Small intestine (tissue), 7 donors: ENCODE measurements around the gene IFNGR2. TPM values are rescaled to one million over a fixed set of nuclear protein-coding genes. Genes with fewer than 3 reads are reported as not detected.
A peak's percentile ranks its signal among the peaks of the same experiment; 100 is the strongest.

Source experiments
- DNase-seq, 2 donors: peaks; one replicate each; pipeline versions ENCODE4 v3.0.0 to v3.0.0-alpha.2; 2013
- FAIRE-seq: peaks from 2 replicates; lab custom pipeline; 2012; peaks lifted over from hg19 to GRCh38; lab: Jason Lieb, UNC
- H3K27ac ChIP-seq, 3 donors: one replicate each; pipeline ENCODE4 v1.5.1; 2013; ENCODE audit warnings: low read length in 2 of 3, mild to moderate bottlenecking in 2 of 3, control low read depth in 1 of 3, inconsistent platforms in 1 of 3, low read depth in 1 of 3, moderate library complexity in 1 of 3
- H3K27me3 ChIP-seq, 3 donors: one replicate each; pipeline ENCODE4 v1.6.1; 2013; ENCODE audit warnings: low read length in 3 of 3, inconsistent platforms in 1 of 3; ENCODE audit not compliant: control insufficient read depth in 3 of 3, insufficient read depth in 3 of 3
- H3K36me3 ChIP-seq, 3 donors: one replicate each; pipeline ENCODE4 v1.6.1; 2013; ENCODE audit warnings: low read length in 3 of 3, inconsistent platforms in 1 of 3, low read depth in 1 of 3, mild to moderate bottlenecking in 1 of 3, moderate library complexity in 1 of 3; ENCODE audit not compliant: control insufficient read depth in 3 of 3, insufficient read depth in 2 of 3
- H3K4me1 ChIP-seq, 3 donors: one replicate each; pipeline ENCODE4 v1.6.1; 2013; ENCODE audit warnings: low read length in 2 of 3, inconsistent platforms in 1 of 3, low read depth in 1 of 3, mild to moderate bottlenecking in 1 of 3, moderate library complexity in 1 of 3; ENCODE audit not compliant: control insufficient read depth in 3 of 3, insufficient read depth in 2 of 3
- H3K4me3 ChIP-seq, 3 donors: one replicate each; pipeline ENCODE4 v1.5.1; 2013; ENCODE audit warnings: low read length in 3 of 3, control low read depth in 1 of 3, inconsistent platforms in 1 of 3, low read depth in 1 of 3, mild to moderate bottlenecking in 1 of 3, moderate library complexity in 1 of 3
- H3K9me3 ChIP-seq, 2 donors: one replicate each; pipeline ENCODE4 v1.6.1; 2013; ENCODE audit warnings: low read depth in 1 of 2, low read length in 1 of 2; ENCODE audit not compliant: control insufficient read depth in 2 of 2, insufficient read depth in 1 of 2
- WGBS, 3 donors: extraction: QIAGEN DNeasy Blood & Tissue Kit; methylation state at CpG; one replicate each; pipeline ENCODE4 v1.1.7; 2013; 5-methylcytosine and 5-hydroxymethylcytosine counted together
- polyA plus RNA-seq, 4 donors: library from polyadenylated mRNA; stranded (reverse) in 3 of 4; unstranded in 1 of 4; fragments of 200-250 nt in 3 of 4; fragments of 120-200 nt in 1 of 4; gene quantifications; one replicate each; pipeline versions ENCODE4 v1.2.1 to v1.2.3, GENCODE V29; 2013
- donor health status: healthy with polysubstance abuse.
- donor health status: control.
- donor health status: control.
- donor health status: Bipolar disorder and iron deficiency.
- donor health status: healthy.

Gene IFNGR2
- polyA plus RNA-seq, 4 donors, result 42.8 to 121 (median 68.8) TPM

DNA sequence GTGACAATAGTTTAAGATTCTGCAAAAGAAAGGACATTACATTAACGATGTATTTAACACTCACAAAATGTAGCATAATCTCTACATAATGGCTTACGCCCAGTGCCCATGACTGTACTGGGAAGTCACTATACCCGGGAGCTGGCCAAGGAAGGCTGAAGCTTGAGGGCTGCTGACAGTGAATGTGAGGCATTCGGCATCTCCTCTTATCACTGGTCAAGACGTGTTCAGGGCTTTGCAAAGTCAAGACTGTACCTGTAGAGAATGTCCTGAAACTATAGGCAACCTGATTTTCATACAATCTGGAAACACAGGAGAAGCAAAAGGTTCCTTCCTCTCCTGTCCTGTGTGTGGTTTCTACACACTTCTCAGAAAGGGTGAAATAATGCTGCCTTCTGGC, 12.7 kb upstream of the IFNGR2 start:
- Histone ChIP-seq H3K27ac (no peak overlapping the region), H3K27me3 (no peaks in the 10 kb centered on the region)
- FAIRE-seq, result no peak

DNA sequence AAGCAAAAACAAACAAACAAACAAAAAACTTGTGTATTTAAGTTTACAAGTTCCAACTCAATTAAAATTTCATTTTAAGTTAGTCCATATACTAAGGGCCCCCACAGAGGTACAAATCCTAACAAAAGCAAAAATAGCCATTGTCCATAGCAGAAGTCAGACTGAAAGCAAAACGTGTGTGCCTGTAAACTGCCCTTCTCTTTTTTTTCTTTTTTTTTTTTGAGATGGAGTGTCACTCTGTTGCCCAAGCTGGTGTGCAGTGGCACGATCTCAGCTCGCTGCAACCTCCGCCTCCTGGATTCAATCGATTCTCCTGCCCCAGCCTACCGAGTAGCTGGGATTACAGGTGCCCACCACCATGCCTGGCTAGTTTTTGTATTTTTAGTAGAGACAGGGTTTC, 11.6 kb upstream of the IFNGR2 start:
- no peak for FAIRE-seq
- DNase-seq, result no peak
- WGBS, 3 donors, result 80 to 86% (median 84%) methylated on average over 6 of the region's 6 CpGs
- peaks cover 0 to 6% (median 0%) of the 10 kb centered on the region in 3 donors for H3K4me1 ChIP-seq
- H3K27ac ChIP-seq, result no peak overlapping the region
- no peaks in the 10 kb centered on the region for H3K36me3 ChIP-seq
- H3K27me3 ChIP-seq, result no peaks in the 10 kb centered on the region
- H3K4me3 ChIP-seq, result no peak overlapping the region
- H3K9me3 ChIP-seq, result no peaks in the 10 kb centered on the region

More for the DNA sequence above, 12.7 kb upstream of the IFNGR2 start:
- H3K36me3 ChIP-seq, result no peaks in the 10 kb centered on the region
- no peaks in the 10 kb centered on the region for H3K9me3 ChIP-seq
- peaks cover 0 to 12% (median 0%) of the 10 kb centered on the region in 3 donors for H3K4me1 ChIP-seq
- WGBS, 3 donors, result 82 to 89% (median 87%) methylated on average over 5 of the region's 5 CpGs
- no peak for DNase-seq
- no peak overlapping the region for H3K4me3 ChIP-seq

DNA sequence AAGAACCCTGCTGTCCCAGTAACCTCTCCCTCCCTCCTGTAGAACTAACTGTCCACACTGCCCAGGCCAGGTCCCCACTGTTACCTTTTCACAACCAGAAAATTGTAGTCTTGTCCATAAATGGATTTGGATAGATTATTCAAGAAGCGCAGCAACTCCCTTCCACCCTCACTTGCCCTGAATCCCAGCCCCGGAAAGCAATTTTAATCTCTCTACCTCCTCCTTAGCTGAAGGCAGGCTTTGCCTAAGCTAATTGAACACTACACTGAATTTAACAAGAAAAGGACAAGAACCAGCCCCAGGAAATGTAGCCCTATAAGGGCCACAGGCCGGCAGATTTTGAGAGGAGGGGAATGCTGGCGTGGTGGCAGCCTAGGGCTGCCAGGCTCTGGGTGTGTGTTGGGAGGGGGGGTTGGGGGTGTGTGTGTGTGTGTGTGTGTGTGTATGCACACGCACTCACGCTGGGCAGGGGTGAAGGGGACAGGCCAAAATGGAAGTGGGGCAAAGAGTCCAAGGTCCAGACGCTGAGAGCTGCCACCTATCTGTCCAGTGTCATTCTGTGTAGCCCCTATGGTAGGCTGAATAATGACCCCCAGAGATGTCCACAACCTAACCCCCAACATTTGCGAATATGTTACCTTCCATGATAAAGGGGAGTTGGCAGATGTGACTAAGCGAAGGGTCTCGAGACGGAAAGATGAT, 10.8 kb upstream of the IFNGR2 start:
- H3K27ac ChIP-seq, result no peak overlapping the region
- no peaks in the 10 kb centered on the region for H3K4me1 ChIP-seq
- no peak for FAIRE-seq

DNA sequence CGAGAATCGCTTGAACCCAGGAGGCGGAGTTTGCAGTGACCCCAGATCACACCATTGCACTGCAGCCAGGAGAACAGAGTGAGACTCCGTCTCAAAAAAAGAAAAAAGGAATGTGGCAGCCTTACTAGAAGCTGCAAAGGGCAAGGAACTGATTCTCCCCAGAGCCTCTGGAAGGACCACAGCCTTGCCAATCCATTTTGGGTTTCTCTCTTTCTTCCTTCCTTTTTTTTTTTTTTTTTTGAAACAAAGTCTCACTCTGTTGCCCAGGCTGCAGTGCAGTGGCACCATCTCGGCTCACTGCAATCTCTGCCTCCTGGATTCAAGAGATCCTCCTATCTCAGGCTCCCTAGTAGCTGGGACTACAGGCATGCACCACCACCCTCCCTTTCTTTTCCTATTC, 9.9 kb upstream of the IFNGR2 start:
- Histone ChIP-seq H3K27me3 (no peaks in the 10 kb centered on the region), H3K36me3 (no peaks in the 10 kb centered on the region), H3K27ac (no peak overlapping the region), H3K9me3 (no peaks in the 10 kb centered on the region), H3K4me1 (no peaks in the 10 kb centered on the region), H3K4me3 (no peak overlapping the region)
- DNase-seq (no peak), FAIRE-seq (no peak)
- WGBS, 3 donors, result 70 to 85% (median 82%) methylated on average over 5 of the region's 5 CpGs

More for the DNA sequence above, 10.8 kb upstream of the IFNGR2 start:
- H3K36me3 ChIP-seq, result no peaks in the 10 kb centered on the region
- no peak for DNase-seq
- no peak overlapping the region for H3K4me3 ChIP-seq
- H3K9me3 ChIP-seq, result no peaks in the 10 kb centered on the region
- H3K27me3 ChIP-seq, result no peaks in the 10 kb centered on the region
- WGBS, 3 donors, result 83 to 91% (median 89%) methylated on average over 10 to 11 of the region's 11 CpGs

DNA sequence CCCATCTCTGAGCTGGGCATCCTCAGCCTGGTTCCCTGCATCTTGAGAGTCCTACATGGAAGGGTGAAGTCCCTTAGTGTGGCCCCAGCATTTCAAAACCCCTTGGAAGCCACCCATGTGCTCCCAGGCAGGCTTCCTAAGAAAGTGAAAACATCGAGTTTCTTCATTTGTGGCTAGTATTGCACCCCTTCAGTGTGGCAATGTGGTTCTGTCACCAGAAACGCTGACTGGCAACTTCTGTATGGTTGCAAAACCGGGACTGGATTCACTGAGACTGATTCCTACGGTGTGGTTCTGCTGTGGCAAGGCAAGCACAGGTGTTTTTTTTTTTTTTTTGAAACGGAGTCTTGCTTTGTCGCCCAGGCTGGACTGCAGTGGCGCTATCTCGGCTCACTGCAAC, 9.0 kb upstream of the IFNGR2 start:
- no peaks in the 10 kb centered on the region for H3K27me3 ChIP-seq
- H3K4me3 ChIP-seq, result peak overlapping the region in 1 of 3 donors; percentile 12
- no peak for DNase-seq
- FAIRE-seq, result no peak
- 72 to 84% (median 79%) methylated on average over 4 to 8 of the region's 8 CpGs for whole genome bisulfite sequencing, 3 donors
- H3K27ac ChIP-seq, result no peak overlapping the region
- H3K4me1 ChIP-seq, result no peaks in the 10 kb centered on the region
- H3K9me3 ChIP-seq, result no peaks in the 10 kb centered on the region
- H3K36me3 ChIP-seq, result no peaks in the 10 kb centered on the region

DNA sequence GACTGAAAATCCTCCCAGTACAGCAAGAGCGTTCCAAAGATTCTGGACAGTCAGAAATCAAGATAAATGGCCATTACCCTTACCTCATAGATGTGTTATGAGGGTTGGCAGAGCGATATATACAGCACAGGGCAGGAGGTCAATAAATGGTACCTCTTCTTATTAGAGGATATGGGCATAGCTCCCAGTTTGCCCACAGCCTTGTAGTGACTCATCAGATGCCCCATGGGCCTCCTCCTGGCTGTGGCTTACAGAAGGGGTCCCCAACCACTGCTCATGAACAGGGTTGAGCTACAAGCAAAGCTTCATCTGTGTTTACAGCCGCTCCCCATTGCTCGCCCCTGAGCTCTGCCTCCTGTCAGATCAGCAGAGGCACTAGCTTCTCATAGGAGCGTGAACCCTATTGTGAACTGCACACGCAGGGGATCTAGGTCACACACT, 7.3 kb upstream of the IFNGR2 start:
- no peaks in the 10 kb centered on the region for H3K27me3 ChIP-seq
- no peaks in the 10 kb centered on the region for H3K9me3 ChIP-seq
- no peak for DNase-seq
- 76 to 82% (median 77%) methylated on average over 6 of the region's 6 CpGs for WGBS, 3 donors
- no peaks in the 10 kb centered on the region for H3K4me1 ChIP-seq
- H3K36me3 ChIP-seq, result no peaks in the 10 kb centered on the region
- H3K27ac ChIP-seq, result no peak overlapping the region
- no peak overlapping the region for H3K4me3 ChIP-seq
- FAIRE-seq, result no peak

DNA sequence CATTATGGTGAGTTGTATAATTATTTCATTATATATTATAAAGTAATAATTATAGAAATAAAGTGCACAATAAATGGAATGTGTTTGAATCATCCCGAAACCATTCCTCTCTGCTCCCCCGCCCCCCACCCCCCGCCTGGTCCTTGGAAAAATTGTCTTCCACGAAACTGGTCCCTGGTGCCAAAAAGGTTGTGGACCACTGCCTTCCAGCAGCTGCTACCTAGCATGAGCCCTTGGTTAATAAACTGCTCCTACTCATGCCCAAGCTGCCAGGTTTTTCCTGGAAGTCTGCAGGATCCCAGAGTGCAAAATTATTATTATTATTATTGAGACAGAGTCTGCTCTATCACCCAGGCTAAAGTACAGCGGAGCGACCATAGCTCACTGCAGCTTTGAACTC, 6.8 kb upstream of the IFNGR2 start:
- no peak for DNase-seq
- H3K36me3 ChIP-seq, result no peaks in the 10 kb centered on the region
- no peaks in the 10 kb centered on the region for H3K27me3 ChIP-seq
- no peak overlapping the region for H3K27ac ChIP-seq
- no peaks in the 10 kb centered on the region for H3K9me3 ChIP-seq
- H3K4me3 ChIP-seq, result no peak overlapping the region
- FAIRE-seq, result no peak
- H3K4me1 ChIP-seq, result no peaks in the 10 kb centered on the region
- 84 to 91% (median 88%) methylated on average over 6 of the region's 6 CpGs for WGBS, 3 donors

DNA sequence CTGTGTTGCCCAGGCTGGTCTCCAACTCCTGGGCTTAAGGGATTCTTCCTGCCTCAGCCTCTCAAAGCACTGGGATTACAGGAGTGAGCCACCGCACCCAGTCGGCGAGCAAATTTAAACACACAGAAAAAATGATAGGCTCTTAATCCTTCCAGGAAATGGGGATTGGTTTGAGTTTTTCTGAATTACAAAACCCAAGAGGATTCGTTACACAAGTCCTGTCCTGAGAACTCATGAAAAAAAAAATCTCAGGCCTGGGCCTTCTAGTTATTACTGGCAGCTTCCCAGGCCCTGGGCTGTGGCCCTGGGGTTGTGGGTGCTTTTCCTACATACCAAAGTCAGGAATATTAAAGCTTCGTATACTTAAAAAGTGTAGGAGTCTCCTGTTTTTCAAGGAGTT, 6.3 kb upstream of the IFNGR2 start:
- no peak overlapping the region for H3K4me3 ChIP-seq
- H3K27ac ChIP-seq, result no peak overlapping the region
- 73 to 84% (median 83%) methylated on average over 5 of the region's 5 CpGs for WGBS, 3 donors
- H3K4me1 ChIP-seq, result no peaks in the 10 kb centered on the region
- no peaks in the 10 kb centered on the region for H3K36me3 ChIP-seq
- FAIRE-seq, result no peak
- H3K9me3 ChIP-seq, result no peaks in the 10 kb centered on the region
- no peak for DNase-seq
- no peaks in the 10 kb centered on the region for H3K27me3 ChIP-seq

DNA sequence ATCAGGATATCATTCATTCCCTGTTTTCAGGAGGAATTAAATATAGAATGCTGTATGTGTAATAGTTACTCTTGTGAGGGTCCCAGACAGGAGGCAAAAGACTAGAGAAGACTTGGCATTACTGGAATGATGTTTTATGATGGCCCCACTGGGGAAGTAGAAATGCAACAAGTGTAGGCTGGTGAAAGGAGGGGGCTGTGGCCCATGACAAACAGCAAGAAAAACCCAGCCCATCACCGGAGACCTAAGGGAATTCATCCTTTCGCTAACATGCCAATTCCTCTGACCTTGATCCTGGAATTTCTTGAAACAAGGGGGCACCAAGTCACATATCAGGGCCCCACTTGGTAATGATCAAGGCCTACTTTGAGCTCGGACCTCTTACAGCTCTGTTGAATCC, 5.5 kb upstream of the IFNGR2 start:
- FAIRE-seq, result no peak
- Histone ChIP-seq H3K9me3 (no peaks in the 10 kb centered on the region), H3K27ac (no peak overlapping the region), H3K4me3 (no peak overlapping the region), H3K27me3 (no peaks in the 10 kb centered on the region), H3K4me1 (peaks cover 0 to 4% (median 0%) of the 10 kb centered on the region in 3 donors), H3K36me3 (no peaks in the 10 kb centered on the region)
- WGBS, 3 donors, result 95 to 96% (median 96%) methylated on average over 3 of the region's 3 CpGs
- DNase-seq, result no peak
